ENCODE data around the gene SLC22A1. TPM values are rescaled to one million over a fixed set of nuclear protein-coding genes. Genes with fewer than 3 reads are reported as not detected.

The SLC22A1 gene
- total RNA-seq, 4 donors from 2014 or later, result 0.26 to 0.52 (median 0.33) TPM; not detected in 1

GRCh38 chr6:160203953-160204352 lies 82.3 kb downstream of the SLC22A1 start:
- peaks cover 0 to 4% (median 2%) of the 10 kb centered on the region in 4 donors for H3K9me3 ChIP-seq
- no peak for DNase-seq (ENCODE audit: extremely low spot score)
- intact Hi-C loops (cut with DNase I), result no loop called here
- no peaks in the 10 kb centered on the region for H3K36me3 ChIP-seq
- H3K4me3 ChIP-seq, result no peak overlapping the region
- H3K27me3 ChIP-seq, result no peaks in the 10 kb centered on the region
- WGBS, result 73% methylated on average over 2 of the region's 2 CpGs
- peaks cover 0 to 15% (median 10%) of the 10 kb centered on the region in 4 donors for H3K4me1 ChIP-seq
- no peak overlapping the region for H3K27ac ChIP-seq (replicated peaks in 1 of 4)
- TF ChIP-seq EP300 (IDR thresholded peaks at IDR 0.05) (no peak), POLR2A (IDR thresholded peaks at IDR 0.05; ENCODE audit: low read depth) (no peak), CTCF (IDR thresholded peaks at IDR 0.05) (no peak), POLR2AphosphoS5 (IDR thresholded peaks at IDR 0.05) (no peak)

GRCh38 chr6:160204710-160205109 lies 83.1 kb downstream of the SLC22A1 start:
- no peak overlapping the region for H3K4me3 ChIP-seq
- intact Hi-C loops (cut with DNase I), result no loop called here
- H3K4me1 ChIP-seq, result peaks cover 0 to 15% (median 10%) of the 10 kb centered on the region in 4 donors
- no peaks in the 10 kb centered on the region for H3K36me3 ChIP-seq
- no peak for DNase-seq (ENCODE audit: extremely low spot score)
- no peak for TF ChIP-seq POLR2A (IDR thresholded peaks at IDR 0.05; ENCODE audit: low read depth)
- no peak for TF ChIP-seq CTCF (IDR thresholded peaks at IDR 0.05)
- TF ChIP-seq POLR2AphosphoS5 (IDR thresholded peaks at IDR 0.05), result no peak
- no peak for TF ChIP-seq EP300 (IDR thresholded peaks at IDR 0.05)
- peaks cover 0 to 4% (median 2%) of the 10 kb centered on the region in 4 donors for H3K9me3 ChIP-seq
- WGBS, result 58% methylated on average over 1 of the region's 1 CpG
- H3K27me3 ChIP-seq, result no peaks in the 10 kb centered on the region
- no peak overlapping the region for H3K27ac ChIP-seq (replicated peaks in 1 of 4)

GRCh38 chr6:160207618-160208017 lies 86.0 kb downstream of the SLC22A1 start:
- intact Hi-C loops (cut with DNase I), result no loop called here
- no peak for DNase-seq (ENCODE audit: extremely low spot score)
- WGBS, result 83% methylated on average over 3 of the region's 3 CpGs

More at GRCh38 chr6:160207618-160208017, 86.0 kb downstream of the SLC22A1 start:
- no peak overlapping the region for H3K4me3 ChIP-seq
- TF ChIP-seq POLR2AphosphoS5 (IDR thresholded peaks at IDR 0.05) (no peak), CTCF (IDR thresholded peaks at IDR 0.05) (no peak), EP300 (IDR thresholded peaks at IDR 0.05) (no peak), POLR2A (IDR thresholded peaks at IDR 0.05; ENCODE audit: low read depth) (no peak)
- H3K36me3 ChIP-seq, result no peaks in the 10 kb centered on the region
- no peaks in the 10 kb centered on the region for H3K27me3 ChIP-seq
- peaks cover 0 to 4% (median 2%) of the 10 kb centered on the region in 4 donors for H3K9me3 ChIP-seq
- H3K27ac ChIP-seq (replicated peaks in 1 of 4), result no peak overlapping the region
- peaks cover 0 to 8% (median 6%) of the 10 kb centered on the region in 4 donors for H3K4me1 ChIP-seq

Small RNAs within 50 kb of the gene (small RNA-seq; reads per million reads assigned to genes)
- 0 reads per million in 3 donors for gene AL645733.1

Other genes starting within 250 kb of the SLC22A1 start
- not detected for gene MAS1, start 230.8 kb upstream of the SLC22A1 start, total RNA-seq
- 10 to 100 TPM; 43.6 to 75.3 (median 58.4) TPM for gene IGF2R, start 152.7 kb upstream of the SLC22A1 start, total RNA-seq
- gene SLC22A2, start 137.0 kb downstream of the SLC22A1 start, total RNA-seq, result under 1 TPM in 1 of 4 donors, not detected in 3; 0.75 TPM
- gene SLC22A3, start 226.6 kb downstream of the SLC22A1 start, total RNA-seq, result 10 to 100 TPM; 16.8 to 20.4 (median 18.9) TPM